Measurements from ENCODE around the gene PLP1.
"Not testable (repeated sequence)": the region's sequence is repeated elsewhere in the genome, so short reads cannot be mapped to it uniquely, and the experiment has no call there.

PLP1 gene

GRCh38 chrX:103776546-103776945 is at the start of gene PLP1:
Gene PLP1 (plus strand): TSS chrX:103776840. CDS start chrX:103776996, 156 bp downstream.
- no peak for DNase-seq (ENCODE audit: low spot score)

- DNase-seq (ENCODE audit: low spot score), result no peak
Measured at GRCh38 chrX:103727115-103727514, 49.5 kb upstream of the PLP1 start.

- no peak for DNase-seq (ENCODE audit: low spot score)
Measured at GRCh38 chrX:103729015-103729414, 47.6 kb upstream of the PLP1 start.

GRCh38 chrX:103730147-103730795 is 46.4 kb upstream of the PLP1 start:
- DNase-seq (ENCODE audit: low spot score), result no peak

GRCh38 chrX:103730796-103731493 is 45.7 kb upstream of the PLP1 start:
- DNase-seq (ENCODE audit: low spot score), result no peak

GRCh38 chrX:103733017-103733416 is 43.6 kb upstream of the PLP1 start:
- no peak for DNase-seq (ENCODE audit: low spot score)

GRCh38 chrX:103734125-103734760 is 42.4 kb upstream of the PLP1 start:
- no peak for DNase-seq (ENCODE audit: low spot score)

- no peak for DNase-seq (ENCODE audit: low spot score)
Measured at GRCh38 chrX:103737696-103738095, 38.9 kb upstream of the PLP1 start.

GRCh38 chrX:103739421-103739820 is 37.2 kb upstream of the PLP1 start:
- DNase-seq (ENCODE audit: low spot score), result no peak

- no peak for DNase-seq (ENCODE audit: low spot score)
Measured at GRCh38 chrX:103741879-103742278, 34.8 kb upstream of the PLP1 start.

GRCh38 chrX:103742339-103742738 is 34.3 kb upstream of the PLP1 start:
- DNase-seq (ENCODE audit: low spot score), result no peak

- peak; percentile 58 for DNase-seq (ENCODE audit: low spot score)
Measured at GRCh38 chrX:103747163-103747562, 29.5 kb upstream of the PLP1 start.

GRCh38 chrX:103754401-103754800 is 22.2 kb upstream of the PLP1 start:
- no peak for DNase-seq (ENCODE audit: low spot score)

- DNase-seq (ENCODE audit: low spot score), result no peak
Measured at GRCh38 chrX:103756736-103757135, 19.9 kb upstream of the PLP1 start.

GRCh38 chrX:103758555-103758954 is 18.1 kb upstream of the PLP1 start:
- no peak for DNase-seq (ENCODE audit: low spot score)

GRCh38 chrX:103763541-103763940 is 13.1 kb upstream of the PLP1 start:
- not testable (repeated sequence) for DNase-seq (ENCODE audit: low spot score)

GRCh38 chrX:103766813-103767555 is 9.7 kb upstream of the PLP1 start:
- DNase-seq (ENCODE audit: low spot score), result not testable (repeated sequence)

GRCh38 chrX:103773445-103773844 is 3.2 kb upstream of the PLP1 start:
- DNase-seq (ENCODE audit: low spot score), result no peak

- no peak for DNase-seq (ENCODE audit: low spot score)
Measured at GRCh38 chrX:103774070-103774642, 2.5 kb upstream of the PLP1 start.

GRCh38 chrX:103779141-103779789 is 2.6 kb downstream of the PLP1 start:
- peak; percentile 24 for DNase-seq (ENCODE audit: low spot score)

GRCh38 chrX:103780336-103781061 is 3.9 kb downstream of the PLP1 start:
- peak; percentile 44 for DNase-seq (ENCODE audit: low spot score)

Data from ecto neural progenitor cell (in vitro differentiated cells).